ENCODE data around the gene MACROD1. TPM values are rescaled to one million over a fixed set of nuclear protein-coding genes. Genes with fewer than 3 reads are reported as not detected.

The MACROD1 gene
- total and polyA plus RNA-seq, 2 donors (not counting 1 experiment from before 2014, with no cell fraction given) = 2.7 to 8.6 TPM

DNA sequence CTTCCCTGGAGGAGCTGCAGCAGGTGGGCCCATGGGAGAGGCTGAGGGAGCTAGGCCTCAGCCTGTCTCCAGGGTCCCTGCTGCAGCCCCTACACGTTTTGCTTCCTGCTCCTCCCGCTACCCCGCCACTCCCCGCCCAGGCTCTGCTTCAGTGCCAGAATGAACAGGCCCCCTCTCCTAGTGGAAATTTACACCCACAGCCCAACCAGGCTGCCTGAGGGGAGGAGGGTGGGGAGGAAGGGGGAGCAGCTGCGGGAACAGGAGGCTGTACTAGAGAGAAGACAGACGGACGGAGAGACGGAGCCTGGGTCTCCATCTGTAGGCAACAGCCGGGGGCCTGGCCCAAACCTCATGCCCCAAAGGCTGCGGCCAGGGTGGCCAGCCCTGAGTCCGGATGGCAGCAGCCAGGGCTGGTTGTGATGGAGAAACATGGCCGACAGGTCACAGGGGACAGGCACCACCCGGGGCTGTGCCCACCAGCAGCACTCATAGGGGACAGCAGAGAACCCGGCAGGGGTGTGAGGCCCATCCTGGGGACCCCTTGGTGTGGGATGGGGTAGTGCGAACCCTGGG, 109.6 kb downstream of the MACROD1 start:
- H3K4me1 Mint-ChIP-seq = peaks cover 6% of the 10 kb centered on the region
- H3K79me2 ChIP-seq (ENCODE audit: control insufficient read depth, insufficient read depth, low read length) = no peaks in the 10 kb centered on the region
- no peak overlapping the region for H2AFZ ChIP-seq (ENCODE audit: insufficient read depth, low read depth, low read length, poor library complexity, severe bottlenecking)
- peaks cover 7% of the 10 kb centered on the region for H3K27me3 Mint-ChIP-seq
- intact Hi-C loops (cut with micrococcal nuclease) = no loop called here
- WGBS (ENCODE audit: insufficient coverage) = 94% methylated on average over 8 of the region's 15 CpGs
- no peak for TF ChIP-seq EZH2 (IDR thresholded peaks at IDR 0.05; ENCODE audit: borderline replicate concordance, insufficient read depth, low read depth, low read length, poor library complexity, severe bottlenecking)
- TF ChIP-seq, protein P1, sequence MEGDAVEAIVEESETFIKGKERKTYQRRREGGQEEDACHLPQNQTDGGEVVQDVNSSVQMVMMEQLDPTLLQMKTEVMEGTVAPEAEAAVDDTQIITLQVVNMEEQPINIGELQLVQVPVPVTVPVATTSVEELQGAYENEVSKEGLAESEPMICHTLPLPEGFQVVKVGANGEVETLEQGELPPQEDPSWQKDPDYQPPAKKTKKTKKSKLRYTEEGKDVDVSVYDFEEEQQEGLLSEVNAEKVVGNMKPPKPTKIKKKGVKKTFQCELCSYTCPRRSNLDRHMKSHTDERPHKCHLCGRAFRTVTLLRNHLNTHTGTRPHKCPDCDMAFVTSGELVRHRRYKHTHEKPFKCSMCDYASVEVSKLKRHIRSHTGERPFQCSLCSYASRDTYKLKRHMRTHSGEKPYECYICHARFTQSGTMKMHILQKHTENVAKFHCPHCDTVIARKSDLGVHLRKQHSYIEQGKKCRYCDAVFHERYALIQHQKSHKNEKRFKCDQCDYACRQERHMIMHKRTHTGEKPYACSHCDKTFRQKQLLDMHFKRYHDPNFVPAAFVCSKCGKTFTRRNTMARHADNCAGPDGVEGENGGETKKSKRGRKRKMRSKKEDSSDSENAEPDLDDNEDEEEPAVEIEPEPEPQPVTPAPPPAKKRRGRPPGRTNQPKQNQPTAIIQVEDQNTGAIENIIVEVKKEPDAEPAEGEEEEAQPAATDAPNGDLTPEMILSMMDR (IDR thresholded peaks at IDR 0.05) = no peak
- ATAC-seq (ENCODE audit: low read depth) (no peak), DNase-seq (no peak)
- no peaks in the 10 kb centered on the region for H4K20me1 ChIP-seq (ENCODE audit: control insufficient read depth, insufficient read depth, low read length, poor library complexity, severe bottlenecking)
- H3K4me1 ChIP-seq (ENCODE audit: control insufficient read depth in 2 of 2, insufficient read depth in 2 of 2, low read length in 2 of 2) = peaks cover 10 to 12% of the 10 kb centered on the region in 2 donors
- no peaks in the 10 kb centered on the region for H3K9me3 Mint-ChIP-seq (ENCODE audit: insufficient read depth)
- H3K4me2 ChIP-seq (replicated peaks; ENCODE audit: low read depth, low read length, poor library complexity, severe bottlenecking) = no peak overlapping the region
- no peak overlapping the region for H3K4me3 Mint-ChIP-seq
- ChIA-PET CTCF (no interaction called here), POLR2A (no interaction called here)
- no peak overlapping the region for H3K4me3 ChIP-seq (ENCODE audit: control extremely low read depth in 1 of 5, extremely low read depth in 1 of 5, insufficient read depth in 1 of 5, low read depth in 2 of 5, low read length in 4 of 5)
- no peak overlapping the region for H3K27ac ChIP-seq (ENCODE audit: low read length in 2 of 2)
- H3K36me3 ChIP-seq (replicated peaks in 1 of 2; ENCODE audit: control extremely low read depth in 1 of 2, control insufficient read depth in 1 of 2, extremely low read depth in 1 of 2, insufficient read depth in 2 of 2, low read length in 1 of 2) = no peaks in the 10 kb centered on the region
- H3K9me3 ChIP-seq (ENCODE audit: control extremely low read depth in 1 of 3, control insufficient read depth in 2 of 3, insufficient read depth in 1 of 3, low read length in 2 of 3) = peaks cover 0 to 4% (median 0%) of the 10 kb centered on the region in 3 donors
- H3K9ac ChIP-seq (ENCODE audit: low read length) = no peak overlapping the region
- H3K27ac Mint-ChIP-seq = no peak overlapping the region
- H3K27me3 ChIP-seq (replicated peaks in 1 of 4; ENCODE audit: control extremely low read depth in 1 of 4, control insufficient read depth in 3 of 4, insufficient read depth in 4 of 4, low read length in 3 of 4) = peaks cover 0 to 17% (median 5%) of the 10 kb centered on the region in 4 experiments

GRCh38 chr11:64055077-64055476, 110.8 kb downstream of the MACROD1 start:
- no peak overlapping the region for H3K27ac ChIP-seq (ENCODE audit: low read length in 2 of 2)
- no peaks in the 10 kb centered on the region for H3K36me3 ChIP-seq (replicated peaks in 1 of 2; ENCODE audit: control extremely low read depth in 1 of 2, control insufficient read depth in 1 of 2, extremely low read depth in 1 of 2, insufficient read depth in 2 of 2, low read length in 1 of 2)
- Mint-ChIP-seq H3K4me1 (no peaks in the 10 kb centered on the region), H3K27ac (no peak overlapping the region), H3K9me3 (ENCODE audit: insufficient read depth) (no peaks in the 10 kb centered on the region), H3K4me3 (no peak overlapping the region), H3K27me3 (no peaks in the 10 kb centered on the region)
- H3K9me3 ChIP-seq (ENCODE audit: control extremely low read depth in 1 of 3, control insufficient read depth in 2 of 3, insufficient read depth in 1 of 3, low read length in 2 of 3) = no peaks in the 10 kb centered on the region
- CTCF ChIA-PET = no interaction called here
- no peak overlapping the region for H3K4me3 ChIP-seq (ENCODE audit: control extremely low read depth in 1 of 5, extremely low read depth in 1 of 5, insufficient read depth in 1 of 5, low read depth in 2 of 5, low read length in 4 of 5)
- no peak overlapping the region for H2AFZ ChIP-seq (ENCODE audit: insufficient read depth, low read depth, low read length, poor library complexity, severe bottlenecking)
- H3K79me2 ChIP-seq (ENCODE audit: control insufficient read depth, insufficient read depth, low read length) = no peaks in the 10 kb centered on the region
- DNase-seq (no peak), ATAC-seq (ENCODE audit: low read depth) (no peak)
- H3K4me2 ChIP-seq (replicated peaks; ENCODE audit: low read depth, low read length, poor library complexity, severe bottlenecking) = no peak overlapping the region
- WGBS (ENCODE audit: insufficient coverage) = 85% methylated on average over 5 of the region's 8 CpGs
- no peak overlapping the region for H3K9ac ChIP-seq (ENCODE audit: low read length)
- POLR2A ChIA-PET = no interaction called here
- intact Hi-C loops (cut with micrococcal nuclease) = no loop called here
- H4K20me1 ChIP-seq (ENCODE audit: control insufficient read depth, insufficient read depth, low read length, poor library complexity, severe bottlenecking) = no peaks in the 10 kb centered on the region
- peaks cover under 1 to 2% of the 10 kb centered on the region in 2 donors for H3K4me1 ChIP-seq (ENCODE audit: control insufficient read depth in 2 of 2, insufficient read depth in 2 of 2, low read length in 2 of 2)
- TF ChIP-seq, protein P1 (IDR thresholded peaks at IDR 0.05) = no peak
- TF ChIP-seq EZH2 (IDR thresholded peaks at IDR 0.05; ENCODE audit: borderline replicate concordance, insufficient read depth, low read depth, low read length, poor library complexity, severe bottlenecking) = no peak
- peaks cover 0 to 11% (median 0%) of the 10 kb centered on the region in 4 experiments for H3K27me3 ChIP-seq (replicated peaks in 1 of 4; ENCODE audit: control extremely low read depth in 1 of 4, control insufficient read depth in 3 of 4, insufficient read depth in 4 of 4, low read length in 3 of 4)

Measured in B cell (primary cell).